Cortex of kidney (tissue), 1 donor: ENCODE measurements around the gene KRTAP4-6.
"Not testable (repeated sequence)": the region's sequence is repeated elsewhere in the genome, so short reads cannot be mapped to it uniquely, and the experiment has no call there.

ENCODE experiments used
- DNase-seq: peaks from one replicate; lab custom pipeline; 2025; lab: John Stamatoyannopoulos, UW

The KRTAP4-6 gene

DNA sequence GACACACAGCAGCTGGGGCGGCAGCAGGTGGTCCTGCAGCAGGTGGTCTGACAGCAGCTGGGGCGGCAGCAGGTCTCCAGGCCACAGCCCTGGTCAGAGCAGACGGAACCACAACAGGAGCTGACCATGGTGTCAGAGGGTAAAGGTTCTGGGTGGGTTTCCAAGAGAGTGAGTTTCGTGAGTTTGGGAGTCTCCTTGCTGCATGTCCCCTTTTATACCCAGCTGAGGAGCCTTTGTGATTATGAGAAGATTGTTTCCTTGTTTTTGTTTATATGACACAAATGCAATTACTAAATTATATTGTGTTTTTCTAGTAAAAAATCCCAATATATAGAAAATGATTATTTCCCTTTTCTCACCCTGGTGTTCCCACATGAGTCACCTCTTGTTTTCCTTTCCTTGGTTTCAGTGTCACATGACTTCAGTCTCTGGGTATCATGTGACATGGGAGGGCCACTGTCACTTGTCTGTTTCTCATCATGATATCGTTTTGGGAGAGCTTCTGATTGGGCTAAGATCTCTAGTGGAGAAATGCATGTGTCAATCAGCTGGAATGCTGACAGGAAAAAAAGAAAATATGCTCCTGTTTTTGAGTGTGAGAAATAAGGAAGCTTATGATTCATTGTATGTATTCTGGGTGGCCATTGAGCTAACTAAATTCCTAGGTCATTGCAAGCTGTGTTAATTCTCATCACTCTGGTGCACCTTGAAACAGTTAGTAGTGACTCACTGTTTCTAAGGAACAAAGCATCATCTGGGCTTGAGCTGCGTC, at the start of gene KRTAP4-6:
TSS of gene KRTAP4-6 (minus strand) at position 185 of the 772 bp plus-strand sequence. CDS start at position 128, 57 bp downstream.
- DNase-seq: no peak

GRCh38 chr17:41189837-41190318, 49.5 kb upstream of the KRTAP4-6 start, which contains the start of gene KRTAP9-1:
Gene KRTAP9-1 (plus strand): TSS chr17:41189887. CDS start chr17:41189887, 0 bp downstream.
- DNase-seq: not testable (repeated sequence)

DNA sequence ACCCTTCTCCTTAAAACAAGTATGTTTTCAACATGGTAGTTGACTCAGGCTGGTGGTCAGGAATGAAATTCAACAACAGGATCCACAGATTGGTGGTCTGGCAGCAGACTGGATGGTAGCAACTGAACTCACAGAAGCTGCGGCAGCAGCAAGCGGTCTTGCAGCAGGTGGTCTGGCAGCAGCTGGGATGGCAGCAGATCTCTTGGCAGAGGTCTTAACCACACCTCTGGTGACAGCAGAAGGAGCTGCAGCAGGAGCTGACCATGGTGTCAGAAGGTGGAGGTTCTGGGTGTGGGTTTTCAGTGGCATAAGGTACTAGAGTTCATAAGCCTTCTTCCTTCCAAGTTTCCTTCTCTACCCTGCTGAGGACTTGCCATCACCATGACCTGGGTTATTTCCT, 46.5 kb upstream of the KRTAP4-6 start:
- DNase-seq: no peak

DNA sequence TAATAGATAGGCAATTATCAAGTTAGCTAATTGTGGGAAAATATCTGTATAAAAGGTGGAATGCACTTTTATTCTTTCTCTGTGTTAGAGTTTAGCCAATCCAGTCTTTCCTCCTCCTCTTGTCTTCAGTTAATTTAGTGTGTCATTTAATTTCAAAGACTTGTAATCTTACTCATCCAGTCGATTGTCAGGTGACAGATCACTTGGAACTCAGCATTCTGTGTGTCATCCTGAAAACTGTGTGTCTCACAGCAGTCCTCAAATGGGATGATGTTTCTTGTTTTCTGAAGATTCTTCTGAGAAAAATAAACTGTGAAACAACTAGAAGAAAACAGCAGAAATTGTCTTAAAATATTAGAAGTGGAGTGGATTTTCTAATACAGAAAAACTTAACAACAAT, 44.7 kb upstream of the KRTAP4-6 start:
- no peak for DNase-seq

DNA sequence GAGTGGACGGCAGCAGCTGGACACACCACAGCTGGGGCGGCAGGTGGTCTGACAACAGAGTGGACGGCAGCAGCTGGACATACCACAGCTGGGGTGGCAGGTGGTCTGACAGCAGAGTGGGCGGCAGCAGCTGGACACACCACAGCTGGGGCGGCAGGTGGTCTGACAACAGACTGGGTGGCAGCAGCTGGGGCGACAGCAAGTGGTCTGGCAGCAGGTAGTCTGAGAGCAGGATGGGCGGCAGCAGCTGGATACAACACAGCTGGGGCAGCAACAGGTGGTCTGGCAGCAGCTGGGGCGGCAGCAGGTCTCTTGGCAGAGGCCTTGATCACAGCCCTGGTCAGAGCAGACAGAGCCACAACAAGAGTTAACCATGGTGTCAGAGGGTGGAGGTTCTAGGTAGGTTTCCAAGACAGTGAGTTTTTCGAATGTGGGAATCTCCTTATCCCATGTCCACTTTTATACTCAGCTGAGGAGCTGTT, 44.2 kb upstream of the KRTAP4-6 start, which contains the start of gene KRTAP4-1:
TSS of gene KRTAP4-1 (minus strand) at position 432 of the 482 bp plus-strand sequence. CDS start at position 375, 57 bp downstream.
- DNase-seq: no peak

DNA sequence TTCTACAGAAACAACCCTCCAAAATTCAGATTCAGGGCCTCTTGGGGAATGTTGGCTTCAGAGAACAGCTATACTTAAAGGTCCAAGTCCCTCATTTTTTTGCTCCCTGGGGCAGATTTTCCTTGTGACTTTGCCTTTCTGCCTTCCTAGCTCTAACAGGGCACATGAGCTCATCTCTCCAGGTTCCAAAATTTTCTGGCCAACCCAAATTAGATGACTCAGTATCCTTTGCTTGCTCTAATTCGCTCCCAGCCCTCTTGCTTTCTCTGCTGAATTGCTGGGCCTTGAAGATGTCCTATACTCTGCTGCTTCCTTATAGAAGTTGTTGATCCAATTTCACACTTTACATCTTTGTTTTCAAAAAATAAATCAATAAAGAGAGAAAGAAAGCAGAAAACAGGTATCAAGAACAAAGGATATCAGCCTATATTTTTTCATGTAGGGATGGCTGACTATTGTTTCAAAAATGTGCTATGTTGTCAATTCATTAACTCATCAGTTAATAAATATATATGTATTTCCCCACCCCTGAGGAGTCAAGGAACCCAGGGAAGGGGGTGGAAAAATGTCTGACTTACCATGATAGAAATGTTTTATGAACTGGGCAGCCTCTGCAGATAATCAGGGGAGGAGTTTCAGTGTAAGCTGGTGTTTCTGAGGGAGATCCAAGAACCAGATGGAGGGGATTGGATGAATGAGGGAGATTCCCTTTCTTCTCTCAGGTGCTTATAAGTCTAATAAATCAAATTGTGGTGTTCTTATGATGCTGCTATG, 38.7 kb upstream of the KRTAP4-6 start:
- no peak for DNase-seq

DNA sequence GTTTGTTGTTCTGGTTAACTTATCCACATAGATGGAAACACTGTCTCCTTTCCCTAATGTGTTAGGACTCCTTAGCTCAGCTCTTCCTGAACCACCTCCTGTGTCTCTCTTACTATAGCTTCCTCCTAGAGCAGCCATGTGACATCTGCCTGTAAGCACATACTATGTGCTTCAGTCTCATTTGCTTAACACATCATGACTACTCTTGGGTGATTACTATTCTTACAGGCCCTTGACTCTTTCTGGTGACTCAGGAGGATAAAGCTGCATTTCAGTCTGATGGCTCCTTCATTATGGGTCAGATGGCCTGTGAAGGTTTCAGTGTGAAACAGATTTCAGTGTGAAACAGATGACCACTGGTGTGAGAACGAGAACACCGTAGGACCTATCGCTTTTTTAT, 38.0 kb upstream of the KRTAP4-6 start:
- DNase-seq: no peak

DNA sequence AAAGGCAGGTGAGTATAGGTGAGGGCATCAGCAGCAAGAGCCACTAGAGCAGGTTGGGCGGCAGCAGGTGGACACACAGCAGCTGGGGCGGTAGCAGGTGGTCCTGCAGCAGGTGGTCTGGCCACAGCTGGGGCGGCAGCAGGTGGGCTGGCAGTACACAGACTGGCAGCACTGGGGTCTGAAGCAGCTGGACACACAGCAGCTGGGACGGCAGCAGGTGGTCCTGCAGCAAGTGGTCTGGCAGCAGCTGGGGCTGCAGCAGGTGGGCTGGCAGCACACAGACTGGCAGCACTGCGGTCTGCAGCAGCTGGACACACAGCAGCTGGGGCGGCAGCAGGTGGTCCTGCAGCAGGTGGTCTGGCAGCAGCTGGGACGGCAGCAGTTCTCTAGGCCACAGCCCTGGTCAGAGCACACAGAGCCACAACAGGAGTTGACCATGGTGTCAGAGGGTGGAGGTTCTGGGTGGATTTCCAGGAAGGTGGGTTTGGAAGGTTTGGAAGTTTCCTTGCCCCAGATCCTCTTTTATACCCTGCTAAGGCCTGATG, 37.5 kb upstream of the KRTAP4-6 start, which contains the start of gene KRTAP4-2:
TSS of gene KRTAP4-2 (minus strand) at position 495 of the 545 bp plus-strand sequence. CDS start at position 438, 57 bp downstream.
- no peak for DNase-seq

DNA sequence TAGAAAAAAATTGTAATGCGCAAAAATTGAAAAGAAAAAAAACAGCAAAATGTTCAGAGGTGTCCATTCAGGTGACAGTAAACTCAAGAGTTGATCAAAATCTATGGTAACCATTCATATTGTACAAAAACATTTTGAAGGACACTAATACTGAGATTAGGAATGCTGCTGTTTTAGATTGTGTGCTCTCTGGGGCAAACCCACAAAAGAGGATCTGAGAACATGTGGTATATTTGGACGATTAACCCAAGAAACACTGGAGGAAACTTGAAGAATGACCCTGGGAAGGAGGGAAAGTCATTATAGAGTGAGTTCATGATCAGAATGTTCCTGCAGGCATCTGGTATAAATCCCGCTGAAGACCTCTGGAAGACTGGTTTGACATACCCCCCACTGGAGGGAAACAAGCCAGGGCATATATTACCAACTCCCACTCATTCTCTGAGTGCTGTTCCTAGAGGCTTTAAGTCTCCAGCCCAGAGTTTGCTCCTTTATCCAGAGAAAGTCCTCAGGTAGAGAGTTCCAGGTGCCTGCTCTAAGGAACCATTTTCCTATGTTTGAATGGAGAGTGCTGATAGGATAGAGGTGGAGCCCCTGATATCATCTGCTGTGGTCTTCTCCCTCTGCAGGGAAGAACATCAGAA, 36.5 kb upstream of the KRTAP4-6 start:
- no peak for DNase-seq

GRCh38 chr17:41171886-41172285, 31.5 kb upstream of the KRTAP4-6 start:
- no peak for DNase-seq

GRCh38 chr17:41168121-41168520, 27.8 kb upstream of the KRTAP4-6 start, which contains the start of gene KRTAP4-3:
Gene KRTAP4-3 (minus strand): TSS chr17:41168221. CDS start chr17:41168172, 49 bp downstream.
- no peak for DNase-seq

DNA sequence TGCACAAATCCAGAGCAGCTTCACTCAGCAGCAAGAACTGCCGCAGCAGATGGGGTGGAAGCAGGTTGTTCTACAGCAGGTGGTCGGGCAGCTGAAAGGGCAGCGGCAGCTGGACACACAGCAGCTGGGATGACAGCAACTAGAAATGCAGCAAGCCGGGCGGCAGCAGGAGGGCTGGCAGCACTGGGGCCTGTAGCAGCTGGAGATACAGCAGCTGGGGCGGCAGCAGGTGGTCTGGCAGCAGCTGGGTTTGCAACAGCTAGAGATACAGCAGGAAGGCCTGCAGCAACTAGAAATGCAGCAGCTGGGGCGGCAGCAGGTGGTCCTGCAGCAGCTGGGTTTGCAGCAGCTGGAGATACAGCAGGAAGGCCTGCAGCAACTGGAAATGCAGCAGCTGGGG, 27.2 kb upstream of the KRTAP4-6 start:
- no peak for DNase-seq

- DNase-seq: no peak
Measured at GRCh38 chr17:41163828-41164227, 23.5 kb upstream of the KRTAP4-6 start.

GRCh38 chr17:41160648-41161047, 20.3 kb upstream of the KRTAP4-6 start, which contains the start of gene KRTAP4-4:
Gene KRTAP4-4 (minus strand): TSS chr17:41160748. CDS start chr17:41160691, 57 bp downstream.
- no peak for DNase-seq

DNA sequence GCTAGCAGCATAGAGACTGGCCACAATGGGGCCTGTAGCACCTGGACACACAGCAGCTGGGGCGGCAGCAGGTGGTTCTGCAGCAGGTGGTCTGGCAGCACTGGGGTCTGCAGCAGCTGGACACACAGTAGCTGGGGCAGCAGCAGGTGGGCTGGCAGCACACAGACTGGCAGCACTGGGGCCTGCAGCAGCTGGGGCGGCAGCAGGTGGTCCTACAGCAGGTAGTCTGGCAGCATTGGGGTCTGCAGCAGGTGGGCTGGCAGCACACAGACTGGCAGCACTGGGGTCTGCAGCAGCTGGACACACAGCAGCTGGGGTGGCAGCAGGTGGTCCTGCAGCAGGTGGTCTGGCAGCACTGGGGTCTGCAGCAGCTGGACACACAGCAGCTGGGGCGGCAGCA, 19.8 kb upstream of the KRTAP4-6 start:
- DNase-seq: not testable (repeated sequence)

- DNase-seq: no peak
Measured at GRCh38 chr17:41153856-41154255, 13.5 kb upstream of the KRTAP4-6 start.

GRCh38 chr17:41151525-41151924, 11.2 kb upstream of the KRTAP4-6 start:
- no peak for DNase-seq

DNA sequence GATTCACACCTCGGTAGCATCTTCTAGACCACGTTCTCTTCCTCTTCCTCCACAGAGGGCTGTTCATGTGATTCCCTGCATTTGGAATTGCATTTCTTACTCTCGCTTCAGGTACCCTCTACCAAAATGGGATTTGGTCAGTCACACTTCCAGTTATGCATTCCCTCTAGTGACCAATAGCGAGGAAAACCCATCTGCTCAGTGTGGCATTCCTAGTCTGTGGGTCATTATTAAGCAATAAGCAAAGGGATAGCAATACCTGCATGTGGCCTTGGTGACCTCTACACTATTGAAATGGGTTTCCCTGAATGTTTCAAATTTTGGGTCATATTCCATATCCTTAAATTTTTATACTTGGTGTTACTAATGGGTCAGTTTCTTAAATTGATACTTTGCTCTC, 9.7 kb upstream of the KRTAP4-6 start:
- DNase-seq: no peak

DNA sequence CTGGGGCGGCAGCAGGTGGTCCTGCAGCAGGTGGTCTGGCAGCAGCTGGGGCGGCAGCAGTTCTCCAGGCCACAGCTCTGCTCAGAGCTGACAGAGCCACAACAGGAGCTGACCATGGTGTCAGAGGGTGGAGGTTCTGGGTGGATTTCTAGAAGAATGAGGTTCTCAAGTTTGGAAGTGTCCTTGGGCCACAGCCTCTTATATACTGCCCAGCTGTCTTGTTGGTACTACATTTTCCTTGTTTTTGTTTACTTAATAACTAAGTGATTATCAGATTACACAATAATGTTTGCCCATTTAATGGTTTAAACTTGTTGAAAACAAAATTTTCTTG, 9.3 kb upstream of the KRTAP4-6 start, which contains the start of gene KRTAP4-5:
TSS of gene KRTAP4-5 (minus strand) at position 174 of the 334 bp plus-strand sequence. CDS start at position 116, 58 bp downstream.
- DNase-seq: no peak

GRCh38 chr17:41148971-41149651, 8.8 kb upstream of the KRTAP4-6 start:
- DNase-seq: not testable (repeated sequence)
